Immature natural killer cell (primary cell): ENCODE measurements around the gene FARSB. TPM values are rescaled to one million over a fixed set of nuclear protein-coding genes. Genes with fewer than 3 reads are reported as not detected.
A peak's percentile ranks its signal among the peaks of the same experiment; 100 is the strongest.

Experiments used
- DNase-seq, 3 donors: peaks; one replicate each; pipeline ENCODE4 v3.0.0; 2022; ENCODE audit warnings: mixed read lengths in 1 of 3
- H3K27ac Mint-ChIP-seq, 6 donors: one replicate each; pipeline ENCODE4 v1.8.0; 2020; ENCODE audit warnings: mixed read lengths in 6 of 6, mild to moderate bottlenecking in 5 of 6, inconsistent platforms in 4 of 6, moderate library complexity in 3 of 6
- H3K27me3 Mint-ChIP-seq, 3 donors: one replicate each; pipeline ENCODE4 v1.8.0; 2020 to 2021; ENCODE audit warnings: low read depth in 3 of 3, mild to moderate bottlenecking in 3 of 3, mixed read lengths in 3 of 3, moderate library complexity in 3 of 3, inconsistent platforms in 1 of 3
- H3K36me3 Mint-ChIP-seq, 3 donors: one replicate each; pipeline ENCODE4 v1.8.0; 2020; ENCODE audit warnings: mixed read lengths in 3 of 3, inconsistent platforms in 2 of 3, mild to moderate bottlenecking in 2 of 3
- H3K4me1 Mint-ChIP-seq, 2 donors: one replicate each; pipeline ENCODE4 v1.8.0; 2020; ENCODE audit warnings: inconsistent platforms in 2 of 2, mild to moderate bottlenecking in 2 of 2, mixed read lengths in 2 of 2, moderate library complexity in 1 of 2
- H3K4me3 Mint-ChIP-seq, 5 donors: one replicate each; pipeline ENCODE4 v1.8.0; 2020; ENCODE audit warnings: mild to moderate bottlenecking in 5 of 5, mixed read lengths in 5 of 5, inconsistent platforms in 3 of 5, moderate library complexity in 3 of 5
- H3K9me3 Mint-ChIP-seq, 6 donors: one replicate each; pipeline ENCODE4 v1.8.0; 2020; ENCODE audit warnings: mild to moderate bottlenecking in 6 of 6, mixed read lengths in 6 of 6, inconsistent platforms in 4 of 6, moderate library complexity in 3 of 6
- polyA plus RNA-seq, 3 donors: library from polyadenylated mRNA; unstranded; fragments of 300-500 nt; fragmentation: Illumina TruSeq; gene quantifications; one replicate each; pipeline ENCODE4 v1.2.3, GENCODE V29; 2021

FARSB gene
- polyA plus RNA-seq, 3 donors from 2014 or later: 11.3 to 29.2 (median 18.5) TPM

- no peak for DNase-seq
- Mint-ChIP-seq H3K27me3 (no peaks in the 10 kb centered on the region), H3K4me3 (no peak overlapping the region), H3K36me3 (peaks cover 19 to 39% (median 37%) of the 10 kb centered on the region in 3 donors), H3K4me1 (peaks cover 1 to 5% of the 10 kb centered on the region in 2 donors), H3K9me3 (no peaks in the 10 kb centered on the region), H3K27ac (peak overlapping the region in 1 of 6 donors; percentile 5)
Measured at GRCh38 chr2:222572751-222573174, 83.1 kb downstream of the FARSB start.

GRCh38 chr2:222572264-222572721 is 83.6 kb downstream of the FARSB start:
- H3K36me3 Mint-ChIP-seq: peaks cover 22 to 42% (median 35%) of the 10 kb centered on the region in 3 donors
- peak overlapping the region in 1 of 6 donors; percentile 6 for H3K27ac Mint-ChIP-seq
- H3K4me1 Mint-ChIP-seq: peaks cover 1 to 5% of the 10 kb centered on the region in 2 donors
- no peak for DNase-seq
- H3K9me3 Mint-ChIP-seq: no peaks in the 10 kb centered on the region
- H3K27me3 Mint-ChIP-seq: no peaks in the 10 kb centered on the region
- H3K4me3 Mint-ChIP-seq: no peak overlapping the region

GRCh38 chr2:222569826-222570225 is 86.1 kb downstream of the FARSB start:
- DNase-seq: no peak
- no peak overlapping the region for H3K4me3 Mint-ChIP-seq
- H3K9me3 Mint-ChIP-seq: no peaks in the 10 kb centered on the region
- H3K4me1 Mint-ChIP-seq: peaks cover 0 to 5% of the 10 kb centered on the region in 2 donors
- no peaks in the 10 kb centered on the region for H3K27me3 Mint-ChIP-seq
- H3K27ac Mint-ChIP-seq: peak overlapping the region in 2 of 6 donors; percentile 49 to 50
- H3K36me3 Mint-ChIP-seq: peaks cover 30 to 57% (median 51%) of the 10 kb centered on the region in 3 donors

GRCh38 chr2:222568865-222569264 is 87.0 kb downstream of the FARSB start:
- peaks cover 25 to 62% (median 44%) of the 10 kb centered on the region in 3 donors for H3K36me3 Mint-ChIP-seq

GRCh38 chr2:222566229-222566628 is 89.7 kb downstream of the FARSB start:
- H3K36me3 Mint-ChIP-seq: peaks cover 18 to 49% (median 29%) of the 10 kb centered on the region in 3 donors
- DNase-seq: no peak
- H3K4me1 Mint-ChIP-seq: peaks cover 16 to 20% of the 10 kb centered on the region in 2 donors
- no peak overlapping the region for H3K27ac Mint-ChIP-seq
- no peak overlapping the region for H3K4me3 Mint-ChIP-seq
- peaks cover 2 to 3% (median 2%) of the 10 kb centered on the region in 3 donors for H3K27me3 Mint-ChIP-seq
- no peaks in the 10 kb centered on the region for H3K9me3 Mint-ChIP-seq

More at GRCh38 chr2:222568865-222569264, 87.0 kb downstream of the FARSB start:
- peaks cover 0 to 2% (median 0%) of the 10 kb centered on the region in 3 donors for H3K27me3 Mint-ChIP-seq
- H3K4me3 Mint-ChIP-seq: no peak overlapping the region
- peaks cover 0 to 11% of the 10 kb centered on the region in 2 donors for H3K4me1 Mint-ChIP-seq
- no peak for DNase-seq
- H3K9me3 Mint-ChIP-seq: no peaks in the 10 kb centered on the region
- H3K27ac Mint-ChIP-seq: no peak overlapping the region

- Mint-ChIP-seq H3K36me3 (peaks cover 14 to 35% (median 27%) of the 10 kb centered on the region in 3 donors), H3K9me3 (no peaks in the 10 kb centered on the region), H3K27me3 (peaks cover 2 to 5% (median 4%) of the 10 kb centered on the region in 3 donors), H3K4me1 (peaks cover 16 to 20% of the 10 kb centered on the region in 2 donors), H3K27ac (peak overlapping the region in 2 of 6 donors; percentile 38 to 68), H3K4me3 (no peak overlapping the region)
- DNase-seq: no peak
Measured at GRCh38 chr2:222563936-222564335, 92.0 kb downstream of the FARSB start.

GRCh38 chr2:222563106-222563718 is 92.7 kb downstream of the FARSB start:
- peaks cover 2 to 7% (median 5%) of the 10 kb centered on the region in 3 donors for H3K27me3 Mint-ChIP-seq
- H3K4me1 Mint-ChIP-seq: peaks cover 16 to 20% of the 10 kb centered on the region in 2 donors
- H3K4me3 Mint-ChIP-seq: peak overlapping the region; percentile 20 to 53 (median 23)
- peak; percentile 33 to 49 (median 48) for DNase-seq
- H3K36me3 Mint-ChIP-seq: peaks cover 14 to 33% (median 22%) of the 10 kb centered on the region in 3 donors
- peak overlapping the region in 5 of 6 donors; percentile 8 to 69 (median 38) for H3K27ac Mint-ChIP-seq
- no peaks in the 10 kb centered on the region for H3K9me3 Mint-ChIP-seq

- peaks cover 16 to 20% of the 10 kb centered on the region in 2 donors for H3K4me1 Mint-ChIP-seq
- H3K27ac Mint-ChIP-seq: peak overlapping the region in 1 of 6 donors; percentile 17
- H3K9me3 Mint-ChIP-seq: peaks cover 0 to 1% (median 0%) of the 10 kb centered on the region in 6 donors
- DNase-seq: no peak
- peaks cover 8 to 25% (median 21%) of the 10 kb centered on the region in 3 donors for H3K36me3 Mint-ChIP-seq
- H3K27me3 Mint-ChIP-seq: peaks cover 3 to 7% (median 5%) of the 10 kb centered on the region in 3 donors
- no peak overlapping the region for H3K4me3 Mint-ChIP-seq
Measured at GRCh38 chr2:222561817-222562645, 93.9 kb downstream of the FARSB start.

- no peak overlapping the region for H3K27ac Mint-ChIP-seq
- peaks cover 16 to 20% of the 10 kb centered on the region in 2 donors for H3K4me1 Mint-ChIP-seq
- peaks cover 8 to 18% (median 16%) of the 10 kb centered on the region in 3 donors for H3K36me3 Mint-ChIP-seq
- no peak for DNase-seq
- no peak overlapping the region for H3K4me3 Mint-ChIP-seq
- peaks cover 0 to 1% (median 0%) of the 10 kb centered on the region in 6 donors for H3K9me3 Mint-ChIP-seq
- peaks cover 4 to 7% (median 5%) of the 10 kb centered on the region in 3 donors for H3K27me3 Mint-ChIP-seq
Measured at GRCh38 chr2:222561151-222561550, 94.7 kb downstream of the FARSB start.

GRCh38 chr2:222554517-222554916 is 101.4 kb downstream of the FARSB start:
- Mint-ChIP-seq H3K27me3 (peaks cover 0 to 14% (median 3%) of the 10 kb centered on the region in 3 donors), H3K27ac (no peak overlapping the region), H3K9me3 (peaks cover 0 to 1% (median 0%) of the 10 kb centered on the region in 6 donors), H3K4me1 (no peaks in the 10 kb centered on the region), H3K36me3 (no peaks in the 10 kb centered on the region), H3K4me3 (no peak overlapping the region)
- no peak for DNase-seq

- no peak for DNase-seq
- peaks cover 0 to 16% (median 3%) of the 10 kb centered on the region in 3 donors for H3K27me3 Mint-ChIP-seq
- no peak overlapping the region for H3K27ac Mint-ChIP-seq
- no peaks in the 10 kb centered on the region for H3K36me3 Mint-ChIP-seq
- no peaks in the 10 kb centered on the region for H3K4me1 Mint-ChIP-seq
- no peaks in the 10 kb centered on the region for H3K9me3 Mint-ChIP-seq
- no peak overlapping the region for H3K4me3 Mint-ChIP-seq
Measured at GRCh38 chr2:222548992-222549391, 106.9 kb downstream of the FARSB start.

- Mint-ChIP-seq H3K36me3 (no peaks in the 10 kb centered on the region), H3K4me1 (no peaks in the 10 kb centered on the region), H3K27ac (no peak overlapping the region), H3K4me3 (no peak overlapping the region), H3K9me3 (no peaks in the 10 kb centered on the region), H3K27me3 (peaks cover 0 to 15% (median 3%) of the 10 kb centered on the region in 3 donors)
- DNase-seq: no peak
Measured at GRCh38 chr2:222547083-222547482, 108.8 kb downstream of the FARSB start.

GRCh38 chr2:222545823-222546795 is 109.8 kb downstream of the FARSB start:
- Mint-ChIP-seq H3K27ac (no peak overlapping the region), H3K9me3 (no peaks in the 10 kb centered on the region), H3K27me3 (peaks cover 0 to 15% (median 3%) of the 10 kb centered on the region in 3 donors), H3K4me3 (no peak overlapping the region), H3K36me3 (no peaks in the 10 kb centered on the region), H3K4me1 (no peaks in the 10 kb centered on the region)
- no peak for DNase-seq
